Left hindlimb (tissue), 1 donor: ENCODE data around the gene ANKS1A.
"Not testable (repeated sequence)": the region's sequence is repeated elsewhere in the genome, so short reads cannot be mapped to it uniquely, and the experiment has no call there.

Experiments
- DNase-seq: peaks from one replicate; pipeline ENCODE4 v3.0.0-alpha.2; 2018

The ANKS1A gene

DNA sequence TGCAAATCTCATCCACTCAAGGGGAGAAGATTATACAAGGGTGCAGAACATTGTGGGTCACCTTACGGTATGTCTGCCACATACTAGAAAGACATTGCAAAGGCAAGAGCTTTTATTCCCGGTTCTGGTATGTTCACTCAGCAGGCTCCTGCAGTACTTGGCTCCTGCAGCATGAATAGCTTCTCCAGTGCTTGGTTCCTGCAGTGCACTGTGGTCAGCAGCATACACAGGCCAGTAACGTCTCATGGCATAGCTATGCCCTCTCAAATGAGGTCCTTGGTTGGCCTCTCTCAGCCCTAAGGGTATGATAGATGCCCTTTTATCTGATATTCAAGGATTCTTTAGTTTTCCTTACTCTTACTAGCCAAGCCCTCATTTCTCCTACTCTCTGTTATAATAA is 239.4 kb downstream of the ANKS1A start:
- no peak for DNase-seq

DNA sequence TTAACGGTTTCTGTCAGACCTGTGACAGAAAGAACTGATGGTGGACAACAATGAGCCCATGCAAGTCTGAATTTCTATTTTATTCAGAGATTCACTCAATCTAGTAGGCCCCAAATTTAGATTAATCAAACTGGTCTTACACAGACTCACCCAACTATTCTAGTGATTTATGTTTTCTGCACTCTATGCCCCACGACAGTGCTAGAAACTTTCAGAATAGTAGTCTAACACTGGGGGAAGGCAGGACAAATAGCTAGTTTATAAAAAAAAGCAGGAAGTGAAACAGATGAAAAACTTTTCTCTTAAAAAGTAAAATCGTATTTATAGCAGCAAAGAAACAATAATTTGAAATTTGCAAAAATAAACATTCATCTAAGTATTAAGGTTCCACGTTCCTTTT is 247.1 kb downstream of the ANKS1A start:
- no peak for DNase-seq

DNA sequence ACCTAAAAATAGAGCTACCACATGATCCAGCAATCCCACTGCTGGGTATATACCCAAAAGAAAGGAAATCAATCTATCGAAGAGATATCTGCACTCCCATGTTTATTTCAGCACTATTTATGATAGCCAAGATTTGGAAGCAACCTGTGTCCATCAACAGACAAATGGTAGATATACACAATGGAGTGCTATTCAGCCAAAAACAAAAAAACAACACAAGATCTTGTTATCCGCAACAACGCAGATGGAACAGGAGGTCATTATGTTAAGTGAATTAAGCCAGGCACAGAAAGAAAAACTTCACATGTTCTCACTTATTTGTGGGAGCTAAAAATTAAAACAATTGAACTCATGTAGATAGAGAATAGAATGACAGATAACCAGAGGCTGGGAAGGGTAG is 249.1 kb downstream of the ANKS1A start:
- DNase-seq: not testable (repeated sequence)

DNA sequence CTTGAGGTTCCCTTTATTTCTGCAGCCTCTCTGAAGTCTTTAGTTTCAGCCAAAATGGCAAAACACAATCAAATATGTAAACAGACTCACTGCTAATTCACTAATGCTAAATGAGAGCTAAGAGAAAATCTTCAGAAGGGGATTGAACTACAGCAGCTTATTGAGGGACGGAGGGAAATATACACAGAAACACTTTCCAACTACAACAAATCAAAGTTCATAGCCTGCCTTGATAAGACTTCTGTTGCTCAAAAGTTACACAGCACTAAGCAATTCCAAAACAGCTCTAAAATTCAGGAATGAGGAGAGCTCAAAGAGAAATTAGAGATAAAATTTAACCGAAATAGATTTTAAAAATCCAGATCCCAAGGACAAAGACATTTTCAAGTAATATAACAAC is 250.4 kb downstream of the ANKS1A start:
- no peak for DNase-seq

DNA sequence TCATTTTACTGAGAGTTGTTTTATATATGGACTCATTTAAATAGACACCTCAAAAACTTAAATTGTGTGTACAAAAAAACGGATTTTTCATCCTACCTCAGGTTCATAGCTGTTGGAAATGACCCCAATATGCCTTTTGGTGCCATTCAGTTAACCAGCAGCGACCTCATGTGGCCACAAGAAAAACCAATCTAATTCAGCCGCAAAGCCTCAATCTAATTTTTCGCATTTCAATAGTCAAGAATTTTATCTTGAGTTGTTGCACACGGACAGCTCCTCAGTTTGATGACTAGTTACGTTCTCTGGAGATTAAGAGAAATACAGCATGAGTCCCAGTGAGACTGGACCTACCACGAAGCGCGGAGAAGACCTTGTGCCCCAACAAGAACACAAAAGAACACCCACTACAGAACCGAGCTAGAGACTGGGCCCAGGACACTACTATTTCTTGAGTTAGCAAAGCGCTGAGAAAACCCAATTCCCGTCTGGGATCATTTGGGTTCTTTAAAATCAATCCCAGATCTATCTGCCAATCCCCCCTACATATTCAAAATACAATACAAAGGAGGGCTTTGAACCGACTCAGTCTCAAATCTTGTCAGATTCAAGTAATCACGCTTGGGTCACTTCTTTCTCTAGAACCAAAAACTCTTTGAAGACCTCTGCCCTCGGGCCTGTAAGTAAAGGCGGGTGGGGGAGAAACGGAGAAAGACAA is 251.0 kb downstream of the ANKS1A start:
- peak; percentile 56 for DNase-seq

DNA sequence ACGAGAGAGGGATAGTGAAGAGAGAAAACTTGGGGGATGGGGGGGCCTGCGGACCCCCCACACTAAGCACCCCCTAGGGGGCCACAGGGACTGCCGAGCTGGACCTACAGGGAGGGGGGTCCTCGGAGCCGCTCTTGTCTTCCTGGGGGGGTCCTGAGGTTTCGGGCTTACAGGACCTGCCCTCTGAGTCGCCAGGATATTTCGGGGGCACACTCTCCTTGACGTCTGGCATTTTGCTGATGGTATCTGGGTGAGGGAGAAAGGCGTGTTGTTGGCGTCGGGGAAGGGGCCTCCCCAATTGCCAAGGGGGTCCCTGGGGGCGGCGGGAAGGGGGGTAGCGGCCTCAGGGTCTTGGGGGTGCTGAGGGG is 251.6 kb downstream of the ANKS1A start:
- DNase-seq: no peak
